Karpas-422 (cell line): Measurements from ENCODE around the gene SCUBE3. TPM values are rescaled to one million over a fixed set of nuclear protein-coding genes. Genes with fewer than 3 reads are reported as not detected.

ENCODE experiments used
- DNase-seq: peaks from one replicate; pipeline ENCODE4 v3.0.0-alpha.2; 2015
- H2AFZ ChIP-seq: fragments of 200-600 bp; sonication (generic); 2 replicates; pipeline ENCODE4 v1.6.1; 2014; ENCODE audit warnings: antibody characterized with exemption, low read length, mixed read lengths
- H3K27ac ChIP-seq: fragments of 200-600 bp; sonication (generic); 2 replicates; pipeline ENCODE4 v1.5.1; 2014; ENCODE audit warnings: mild to moderate bottlenecking, low read length, moderate library complexity
- H3K27me3 ChIP-seq: fragments of 200-600 bp; sonication (generic); 2 replicates; pipeline ENCODE4 v1.6.1; 2014; ENCODE audit warnings: low read length, mixed read lengths
- H3K36me3 ChIP-seq: fragments of 200-600 bp; sonication (generic); 2 replicates; pipeline ENCODE4 v1.6.1; 2014; ENCODE audit warnings: low read length, mixed read lengths; ENCODE audit not compliant: insufficient read depth
- H3K4me1 ChIP-seq: fragments of 200-600 bp; sonication (generic); 2 replicates; pipeline ENCODE4 v1.6.1; 2014; ENCODE audit warnings: mild to moderate bottlenecking, low read length, mixed read lengths
- H3K4me2 ChIP-seq: fragments of 200-600 bp; sonication (generic); 2 replicates; pipeline ENCODE4 v1.6.1; 2014; ENCODE audit warnings: low read length, low read depth, mild to moderate bottlenecking; ENCODE audit not compliant: poor library complexity, severe bottlenecking
- H3K4me3 ChIP-seq: fragments of 200-600 bp; sonication (generic); 2 replicates; pipeline ENCODE4 v1.5.1; 2014; ENCODE audit warnings: mild to moderate bottlenecking, antibody characterized with exemption, low read length, mixed read lengths
- H3K79me2 ChIP-seq: fragments of 200-600 bp; sonication (generic); 2 replicates; pipeline ENCODE4 v1.6.1; 2014; ENCODE audit warnings: mild to moderate bottlenecking, low read length, mixed read lengths
- H3K9ac ChIP-seq: fragments of 200-600 bp; sonication (generic); 2 replicates; pipeline ENCODE4 v1.6.0; 2014; ENCODE audit warnings: low read length
- H3K9me2 ChIP-seq: fragments of 200-600 bp; sonication (generic), shearing (Covaris generic); replicated peaks from 2 replicates; pipeline ENCODE4 v1.6.0; 2014; ENCODE audit warnings: mild to moderate bottlenecking, low read length, moderate library complexity; ENCODE audit not compliant: insufficient read depth
- H3K9me3 ChIP-seq: fragments of 300-700, 200-600 bp; sonication (generic); 2 replicates; pipeline ENCODE4 v1.6.1; 2014; ENCODE audit warnings: low read length, mixed read lengths
- H4K20me1 ChIP-seq: fragments of 200-600 bp; sonication (generic); 2 replicates; pipeline ENCODE4 v1.6.1; 2014; ENCODE audit warnings: mild to moderate bottlenecking, antibody characterized with exemption, low read length, low read depth; ENCODE audit not compliant: insufficient read depth
- total RNA-seq: library from RNA; depleted of rRNA; stranded (reverse); fragments of >200 nt; shearing (Covaris generic); gene quantifications from 2 replicates; pipeline ENCODE4 v1.2.3, GENCODE V29; 2014; ENCODE audit warnings: low replicate concordance

The SCUBE3 gene
- total RNA-seq, 1 experiment from 2014 or later, result not detected

- Histone ChIP-seq H3K4me2 (peak overlapping the region; percentile 23), H3K79me2 (peaks cover 82% of the 10 kb centered on the region), H3K9ac (no peak overlapping the region)
These were observed 48.8 kb downstream of the SCUBE3 start for GRCh38 chr6:35262596-35262995.

GRCh38 chr6:35264550-35265274, 51.0 kb downstream of the SCUBE3 start:
- Histone ChIP-seq H3K4me2 (peak overlapping the region; percentile 23), H2AFZ (no peak overlapping the region)

More at GRCh38 chr6:35262596-35262995, 48.8 kb downstream of the SCUBE3 start:
- Histone ChIP-seq H3K27ac (no peak overlapping the region), H3K9me3 (no peaks in the 10 kb centered on the region), H2AFZ (no peak overlapping the region), H3K4me3 (no peak overlapping the region), H3K4me1 (peaks cover 51% of the 10 kb centered on the region), H3K9me2 (no peaks in the 10 kb centered on the region), H3K36me3 (no peaks in the 10 kb centered on the region), H4K20me1 (no peaks in the 10 kb centered on the region), H3K27me3 (no peaks in the 10 kb centered on the region)
- no peak for DNase-seq

GRCh38 chr6:35265523-35265922, 51.8 kb downstream of the SCUBE3 start:
- Histone ChIP-seq H3K27ac (no peak overlapping the region), H3K9me2 (no peaks in the 10 kb centered on the region), H3K79me2 (peaks cover 84% of the 10 kb centered on the region), H3K27me3 (no peaks in the 10 kb centered on the region), H3K4me1 (peaks cover 38% of the 10 kb centered on the region), H3K4me2 (no peak overlapping the region), H4K20me1 (no peaks in the 10 kb centered on the region), H3K9ac (no peak overlapping the region), H2AFZ (no peak overlapping the region), H3K9me3 (no peaks in the 10 kb centered on the region), H3K4me3 (no peak overlapping the region), H3K36me3 (no peaks in the 10 kb centered on the region)
- DNase-seq, result no peak

More at GRCh38 chr6:35264550-35265274, 51.0 kb downstream of the SCUBE3 start:
- Histone ChIP-seq H3K27me3 (no peaks in the 10 kb centered on the region), H3K4me1 (peaks cover 42% of the 10 kb centered on the region), H3K9ac (no peak overlapping the region), H4K20me1 (no peaks in the 10 kb centered on the region), H3K9me3 (no peaks in the 10 kb centered on the region), H3K9me2 (no peaks in the 10 kb centered on the region), H3K27ac (no peak overlapping the region), H3K36me3 (no peaks in the 10 kb centered on the region), H3K79me2 (peaks cover 84% of the 10 kb centered on the region), H3K4me3 (no peak overlapping the region)
- DNase-seq, result no peak

GRCh38 chr6:35267446-35267845, 53.7 kb downstream of the SCUBE3 start:
- DNase-seq, result no peak
- H3K9me3 ChIP-seq, result no peaks in the 10 kb centered on the region
- peaks cover 80% of the 10 kb centered on the region for H3K79me2 ChIP-seq
- no peaks in the 10 kb centered on the region for H3K27me3 ChIP-seq
- H3K36me3 ChIP-seq, result no peaks in the 10 kb centered on the region
- H3K4me2 ChIP-seq, result no peak overlapping the region
- no peak overlapping the region for H2AFZ ChIP-seq
- H3K9me2 ChIP-seq, result no peaks in the 10 kb centered on the region
- H3K27ac ChIP-seq, result no peak overlapping the region
- H4K20me1 ChIP-seq, result no peaks in the 10 kb centered on the region
- H3K4me3 ChIP-seq, result no peak overlapping the region
- peaks cover 25% of the 10 kb centered on the region for H3K4me1 ChIP-seq
- no peak overlapping the region for H3K9ac ChIP-seq

GRCh38 chr6:35267897-35268296, 54.1 kb downstream of the SCUBE3 start:
- H3K4me3 ChIP-seq, result no peak overlapping the region
- no peak for DNase-seq
- H3K9me2 ChIP-seq, result no peaks in the 10 kb centered on the region
- no peaks in the 10 kb centered on the region for H3K36me3 ChIP-seq
- H3K27ac ChIP-seq, result no peak overlapping the region
- H2AFZ ChIP-seq, result no peak overlapping the region
- no peaks in the 10 kb centered on the region for H4K20me1 ChIP-seq
- H3K27me3 ChIP-seq, result no peaks in the 10 kb centered on the region
- H3K4me1 ChIP-seq, result peaks cover 21% of the 10 kb centered on the region
- no peaks in the 10 kb centered on the region for H3K9me3 ChIP-seq
- no peak overlapping the region for H3K9ac ChIP-seq
- peaks cover 78% of the 10 kb centered on the region for H3K79me2 ChIP-seq
- H3K4me2 ChIP-seq, result no peak overlapping the region

GRCh38 chr6:35272005-35272404, 58.2 kb downstream of the SCUBE3 start:
- DNase-seq, result no peak
- Histone ChIP-seq H3K9ac (no peak overlapping the region), H3K36me3 (no peaks in the 10 kb centered on the region), H3K27ac (no peak overlapping the region), H3K4me3 (no peak overlapping the region), H4K20me1 (no peaks in the 10 kb centered on the region), H3K9me2 (no peaks in the 10 kb centered on the region), H3K4me1 (no peaks in the 10 kb centered on the region), H3K27me3 (no peaks in the 10 kb centered on the region), H3K9me3 (no peaks in the 10 kb centered on the region), H2AFZ (no peak overlapping the region), H3K4me2 (no peak overlapping the region), H3K79me2 (peaks cover 57% of the 10 kb centered on the region)

GRCh38 chr6:35273822-35274559, 60.2 kb downstream of the SCUBE3 start:
- DNase-seq, result no peak
- Histone ChIP-seq H3K9ac (no peak overlapping the region), H3K9me3 (no peaks in the 10 kb centered on the region), H3K36me3 (no peaks in the 10 kb centered on the region), H4K20me1 (no peaks in the 10 kb centered on the region), H3K79me2 (peaks cover 41% of the 10 kb centered on the region), H3K9me2 (no peaks in the 10 kb centered on the region), H3K4me3 (no peak overlapping the region), H3K27ac (no peak overlapping the region), H3K27me3 (no peaks in the 10 kb centered on the region), H3K4me2 (no peak overlapping the region), H3K4me1 (no peaks in the 10 kb centered on the region), H2AFZ (no peak overlapping the region)

GRCh38 chr6:35275744-35276260, 62.0 kb downstream of the SCUBE3 start:
- Histone ChIP-seq H3K9me3 (no peaks in the 10 kb centered on the region), H4K20me1 (no peaks in the 10 kb centered on the region), H3K4me1 (no peaks in the 10 kb centered on the region), H3K36me3 (no peaks in the 10 kb centered on the region), H3K9me2 (no peaks in the 10 kb centered on the region), H2AFZ (no peak overlapping the region), H3K9ac (no peak overlapping the region), H3K4me2 (no peak overlapping the region), H3K4me3 (no peak overlapping the region), H3K79me2 (peaks cover 26% of the 10 kb centered on the region), H3K27me3 (no peaks in the 10 kb centered on the region), H3K27ac (no peak overlapping the region)
- no peak for DNase-seq
